LHCN-M2 (cell line): ENCODE measurements around the gene LINC01488. TPM values are rescaled to one million over a fixed set of nuclear protein-coding genes. Genes with fewer than 3 reads are reported as not detected.

Experiments used
- DNase-seq: peaks from one replicate; pipeline ENCODE4 v3.0.0-alpha.2; 2012; ENCODE audit warnings: low read depth
- total RNA-seq: library from RNA; depleted of rRNA; stranded (reverse); fragments of >200 nt; gene quantifications from 2 replicates; pipeline ENCODE4 v1.2.3, GENCODE V29; 2014

LINC01488 gene
- total RNA-seq, 1 experiment from 2014 or later, result not detected

GRCh38 chr11:69463995-69464960 is 17.2 kb upstream of the LINC01488 start:
- no peak for DNase-seq

GRCh38 chr11:69465236-69466000 is 16.0 kb upstream of the LINC01488 start:
- no peak for DNase-seq

- DNase-seq, result no peak
Measured at GRCh38 chr11:69466039-69466438, 15.4 kb upstream of the LINC01488 start.

GRCh38 chr11:69467196-69467595 is 14.3 kb upstream of the LINC01488 start:
- DNase-seq, result no peak

- no peak for DNase-seq
Measured at GRCh38 chr11:69467646-69468045, 13.8 kb upstream of the LINC01488 start.

- DNase-seq, result no peak
Measured at GRCh38 chr11:69468221-69468620, 13.2 kb upstream of the LINC01488 start.

GRCh38 chr11:69468911-69469885 is 12.3 kb upstream of the LINC01488 start:
- DNase-seq, result no peak

- DNase-seq, result no peak
Measured at GRCh38 chr11:69470301-69470700, 11.2 kb upstream of the LINC01488 start.

- DNase-seq, result no peak
Measured at GRCh38 chr11:69470793-69471728, 10.4 kb upstream of the LINC01488 start.

- DNase-seq, result no peak
Measured at GRCh38 chr11:69471729-69472540, 9.5 kb upstream of the LINC01488 start.

- no peak for DNase-seq
Measured at GRCh38 chr11:69472541-69473275, 8.8 kb upstream of the LINC01488 start.

- no peak for DNase-seq
Measured at GRCh38 chr11:69473276-69473845, 8.1 kb upstream of the LINC01488 start.

GRCh38 chr11:69474736-69475135 is 6.7 kb upstream of the LINC01488 start:
- no peak for DNase-seq

GRCh38 chr11:69475141-69475865 is 6.2 kb upstream of the LINC01488 start:
- no peak for DNase-seq

GRCh38 chr11:69475866-69476471 is 5.5 kb upstream of the LINC01488 start:
- no peak for DNase-seq

- no peak for DNase-seq
Measured at GRCh38 chr11:69476509-69476961, 4.9 kb upstream of the LINC01488 start.

GRCh38 chr11:69477086-69477485 is 4.4 kb upstream of the LINC01488 start:
- no peak for DNase-seq
